ENCODE results near the gene ELL.
"Not testable (repeated sequence)": the region's sequence is repeated elsewhere in the genome, so short reads cannot be mapped to it uniquely, and the experiment has no call there.

ELL gene

GRCh38 chr19:18521692-18522123, at the start of gene ELL:
TSS of gene ELL (minus strand) at chr19:18522070. CDS start at chr19:18522055, 15 bp downstream.
- no peak for DNase-seq (ENCODE audit: low spot score)

GRCh38 chr19:18568367-18568766, 46.5 kb upstream of the ELL start:
- DNase-seq (ENCODE audit: low spot score) = no peak

- DNase-seq (ENCODE audit: low spot score) = no peak
These were observed 45.1 kb upstream of the ELL start for GRCh38 chr19:18566953-18567352.

- DNase-seq (ENCODE audit: low spot score) = no peak
These were observed 40.2 kb upstream of the ELL start for GRCh38 chr19:18562086-18562485.

- no peak for DNase-seq (ENCODE audit: low spot score)
These were observed 37.8 kb upstream of the ELL start for GRCh38 chr19:18559685-18560084.

GRCh38 chr19:18558604-18559003, 36.7 kb upstream of the ELL start:
- DNase-seq (ENCODE audit: low spot score) = no peak

GRCh38 chr19:18558202-18558555, 36.3 kb upstream of the ELL start:
- DNase-seq (ENCODE audit: low spot score) = no peak

- peak; percentile 99 for DNase-seq (ENCODE audit: low spot score)
These were observed 35.7 kb upstream of the ELL start, which contains the start of gene KXD1 for GRCh38 chr19:18557411-18558201. TSS of gene KXD1 (plus strand) at chr19:18557870. CDS start at chr19:18562057, 4,187 bp downstream.

GRCh38 chr19:18551631-18552030, 29.8 kb upstream of the ELL start:
- no peak for DNase-seq (ENCODE audit: low spot score)

- DNase-seq (ENCODE audit: low spot score) = peak; percentile 87
These were observed 22.1 kb upstream of the ELL start for GRCh38 chr19:18543814-18544475.

- DNase-seq (ENCODE audit: low spot score) = peak; percentile 90
These were observed 21.3 kb upstream of the ELL start, which contains the start of gene FKBP8 for GRCh38 chr19:18542941-18543813. TSS of gene FKBP8 (minus strand) at chr19:18543573. CDS start at chr19:18541970, 1,603 bp downstream.

GRCh38 chr19:18541992-18542940, 20.4 kb upstream of the ELL start:
- DNase-seq (ENCODE audit: low spot score) = no peak

GRCh38 chr19:18541258-18541991, 19.6 kb upstream of the ELL start:
- DNase-seq (ENCODE audit: low spot score) = peak; percentile 69

- not testable (repeated sequence) for DNase-seq (ENCODE audit: low spot score)
These were observed 18.3 kb upstream of the ELL start for GRCh38 chr19:18540200-18540599.

- no peak for DNase-seq (ENCODE audit: low spot score)
These were observed 17.5 kb upstream of the ELL start for GRCh38 chr19:18539372-18539771.

GRCh38 chr19:18538115-18538514, 16.2 kb upstream of the ELL start:
- no peak for DNase-seq (ENCODE audit: low spot score)

- DNase-seq (ENCODE audit: low spot score) = no peak
These were observed 15.6 kb upstream of the ELL start for GRCh38 chr19:18537431-18537830.

GRCh38 chr19:18536475-18536874, 14.6 kb upstream of the ELL start:
- no peak for DNase-seq (ENCODE audit: low spot score)

GRCh38 chr19:18533058-18533457, 11.2 kb upstream of the ELL start:
- no peak for DNase-seq (ENCODE audit: low spot score)

GRCh38 chr19:18532168-18532890, 10.5 kb upstream of the ELL start:
- no peak for DNase-seq (ENCODE audit: low spot score)

Data from RKO (cell line).